ENCODE measurements around the gene PLAC1. TPM values are rescaled to one million over a fixed set of nuclear protein-coding genes. Genes with fewer than 3 reads are reported as not detected.
A peak's percentile ranks its signal among the peaks of the same experiment; 100 is the strongest.

PLAC1 gene
- total and polyA plus RNA-seq, 4 donors = 0.31 to 0.63 (median 0.47) TPM; not detected in 1

DNA sequence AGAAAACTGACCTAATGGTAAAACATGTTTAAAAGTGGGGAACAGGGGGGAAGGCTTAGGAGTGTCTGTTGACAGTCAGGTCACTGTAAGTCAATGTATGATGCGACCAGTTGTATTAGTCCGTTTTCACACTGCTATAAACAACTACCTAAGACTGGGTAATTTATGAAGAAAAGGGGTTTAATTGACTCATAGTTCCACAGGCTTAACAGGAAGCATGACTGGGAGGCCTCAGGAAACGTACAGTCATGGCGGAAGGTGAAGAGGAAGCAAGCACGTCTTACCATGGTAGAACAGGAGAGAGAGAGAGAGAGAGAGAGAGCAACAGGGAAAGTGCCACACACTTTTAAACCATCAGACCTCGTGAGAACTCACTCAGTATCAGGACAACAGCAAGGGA lies 13.0 kb upstream of the PLAC1 start:
- TF ChIP-seq, protein P1, sequence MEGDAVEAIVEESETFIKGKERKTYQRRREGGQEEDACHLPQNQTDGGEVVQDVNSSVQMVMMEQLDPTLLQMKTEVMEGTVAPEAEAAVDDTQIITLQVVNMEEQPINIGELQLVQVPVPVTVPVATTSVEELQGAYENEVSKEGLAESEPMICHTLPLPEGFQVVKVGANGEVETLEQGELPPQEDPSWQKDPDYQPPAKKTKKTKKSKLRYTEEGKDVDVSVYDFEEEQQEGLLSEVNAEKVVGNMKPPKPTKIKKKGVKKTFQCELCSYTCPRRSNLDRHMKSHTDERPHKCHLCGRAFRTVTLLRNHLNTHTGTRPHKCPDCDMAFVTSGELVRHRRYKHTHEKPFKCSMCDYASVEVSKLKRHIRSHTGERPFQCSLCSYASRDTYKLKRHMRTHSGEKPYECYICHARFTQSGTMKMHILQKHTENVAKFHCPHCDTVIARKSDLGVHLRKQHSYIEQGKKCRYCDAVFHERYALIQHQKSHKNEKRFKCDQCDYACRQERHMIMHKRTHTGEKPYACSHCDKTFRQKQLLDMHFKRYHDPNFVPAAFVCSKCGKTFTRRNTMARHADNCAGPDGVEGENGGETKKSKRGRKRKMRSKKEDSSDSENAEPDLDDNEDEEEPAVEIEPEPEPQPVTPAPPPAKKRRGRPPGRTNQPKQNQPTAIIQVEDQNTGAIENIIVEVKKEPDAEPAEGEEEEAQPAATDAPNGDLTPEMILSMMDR (IDR thresholded peaks at IDR 0.05; ENCODE audit: control extremely low read depth, extremely low read depth) = no peak
- Histone ChIP-seq H3K4me3 (no peak overlapping the region), H3K27me3 (ENCODE audit: control insufficient read depth in 3 of 3, insufficient read depth in 3 of 3, low read length in 2 of 3) (peaks cover 0 to 8% (median 0%) of the 10 kb centered on the region in 3 donors), H3K9me3 (ENCODE audit: control insufficient read depth in 4 of 4, insufficient read depth in 3 of 4, low read length in 3 of 4) (no peaks in the 10 kb centered on the region), H3K27ac (ENCODE audit: low read depth in 1 of 2, low read length in 1 of 2) (no peak overlapping the region), H3K9ac (ENCODE audit: insufficient read depth in 1 of 2, low read length in 2 of 2) (no peak overlapping the region), H3K36me3 (ENCODE audit: control insufficient read depth in 4 of 4, insufficient read depth in 4 of 4, low read length in 4 of 4) (no peaks in the 10 kb centered on the region), H3K4me1 (ENCODE audit: control insufficient read depth in 5 of 5, insufficient read depth in 5 of 5, low read length in 5 of 5) (peaks cover 0 to 12% (median 0%) of the 10 kb centered on the region in 5 donors)
- DNase-seq = no peak
- WGBS, 2 donors = 32 to 54% methylated on average over 6 of the region's 6 CpGs
- no peak for ATAC-seq (ENCODE audit: insufficient read depth, low FRiP score)

GRCh38 chrX:134670134-134670924 lies 12.1 kb upstream of the PLAC1 start:
- TF ChIP-seq, protein P1 (IDR thresholded peaks at IDR 0.05; ENCODE audit: control extremely low read depth, extremely low read depth) = no peak
- peaks cover 0 to 13% (median 0%) of the 10 kb centered on the region in 3 donors for H3K27me3 ChIP-seq (ENCODE audit: control insufficient read depth in 3 of 3, insufficient read depth in 3 of 3, low read length in 2 of 3)
- WGBS, 2 donors = 44 to 80% methylated on average over 1 of the region's 1 CpG
- no peaks in the 10 kb centered on the region for H3K9me3 ChIP-seq (ENCODE audit: control insufficient read depth in 4 of 4, insufficient read depth in 3 of 4, low read length in 3 of 4)
- ATAC-seq (ENCODE audit: insufficient read depth, low FRiP score) (peak; percentile 78), DNase-seq (peak; percentile 70 to 80 (median 72))
- no peak overlapping the region for H3K9ac ChIP-seq (ENCODE audit: insufficient read depth in 1 of 2, low read length in 2 of 2)
- peak overlapping the region in 1 of 2 donors; percentile 44 for H3K27ac ChIP-seq (ENCODE audit: low read depth in 1 of 2, low read length in 1 of 2)
- peaks cover 0 to 12% (median 0%) of the 10 kb centered on the region in 5 donors for H3K4me1 ChIP-seq (ENCODE audit: control insufficient read depth in 5 of 5, insufficient read depth in 5 of 5, low read length in 5 of 5)
- H3K4me3 ChIP-seq = no peak overlapping the region
- H3K36me3 ChIP-seq (ENCODE audit: control insufficient read depth in 4 of 4, insufficient read depth in 4 of 4, low read length in 4 of 4) = no peaks in the 10 kb centered on the region

- no peak for ATAC-seq (ENCODE audit: insufficient read depth, low FRiP score)
- Histone ChIP-seq H3K9me3 (ENCODE audit: control insufficient read depth in 4 of 4, insufficient read depth in 3 of 4, low read length in 3 of 4) (no peaks in the 10 kb centered on the region), H3K4me1 (ENCODE audit: control insufficient read depth in 5 of 5, insufficient read depth in 5 of 5, low read length in 5 of 5) (peaks cover 0 to 12% (median 0%) of the 10 kb centered on the region in 5 donors), H3K36me3 (ENCODE audit: control insufficient read depth in 4 of 4, insufficient read depth in 4 of 4, low read length in 4 of 4) (no peaks in the 10 kb centered on the region), H3K4me3 (no peak overlapping the region), H3K9ac (ENCODE audit: insufficient read depth in 1 of 2, low read length in 2 of 2) (no peak overlapping the region), H3K27me3 (ENCODE audit: control insufficient read depth in 3 of 3, insufficient read depth in 3 of 3, low read length in 2 of 3) (peaks cover 0 to 17% (median 0%) of the 10 kb centered on the region in 3 donors), H3K27ac (ENCODE audit: low read depth in 1 of 2, low read length in 1 of 2) (peak overlapping the region in 1 of 2 donors; percentile 48)
- DNase-seq = peak; percentile 31 to 52 (median 35)
- 64 to 74% methylated on average over 8 to 14 of the region's 14 CpGs for WGBS, 2 donors
- TF ChIP-seq, protein P1 (IDR thresholded peaks at IDR 0.05; ENCODE audit: control extremely low read depth, extremely low read depth) = no peak
Measured at GRCh38 chrX:134669378-134670098, 11.3 kb upstream of the PLAC1 start.
